Neural cell (in vitro differentiated cells): ENCODE data around the gene ANAPC7.

Experiments
- EZH2 ChIP-seq: fragments of 200-600, 300-800 bp; shearing (Covaris generic), sonication (generic); IDR thresholded peaks from 2 replicates; pipeline ENCODE4 v1.6.1; 2014; ENCODE audit warnings: antibody characterized with exemption, low read length, borderline replicate concordance, mild to moderate bottlenecking; ENCODE audit not compliant: insufficient read depth, poor library complexity, severe bottlenecking
- POLR2AphosphoS5 ChIP-seq: IDR thresholded peaks from 2 replicates; pipeline ENCODE4 v1.6.1; 2012
- TAF1 ChIP-seq: IDR thresholded peaks from 2 replicates; pipeline ENCODE4 v1.6.1; 2012; ENCODE audit warnings: low read depth
- TF ChIP-seq, protein P1 (sequence below): fragments of 450-650 bp; IDR thresholded peaks from 2 replicates; pipeline ENCODE4 v1.5.1; 2014; ENCODE audit warnings: antibody characterized with exemption, mild to moderate bottlenecking, moderate library complexity; ENCODE audit not compliant: poor library complexity, severe bottlenecking
- TF ChIP-seq, protein P2 (sequence below): IDR thresholded peaks from 2 replicates; pipeline ENCODE4 v1.6.1; 2012; ENCODE audit warnings: borderline replicate concordance

DNA sequence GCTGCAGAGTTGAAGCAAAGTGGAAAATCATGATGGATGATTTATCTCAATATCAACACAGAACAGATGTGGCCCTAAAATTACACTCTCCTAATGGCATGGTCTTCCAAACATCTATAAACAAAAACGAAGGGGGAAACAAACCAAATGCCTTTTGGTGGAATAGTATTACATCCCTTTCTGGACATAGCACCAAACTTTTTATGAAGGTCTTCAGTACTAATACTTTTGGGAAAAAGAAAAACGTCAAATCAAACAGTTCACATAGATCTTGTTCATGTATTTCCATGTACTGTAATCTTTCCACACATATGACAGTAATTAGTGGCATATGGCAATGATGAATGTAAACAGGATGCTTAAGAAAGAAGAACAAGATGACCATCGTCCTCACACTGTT lies 22.9 kb upstream of the ANAPC7 start:
- TF ChIP-seq, protein P1, sequence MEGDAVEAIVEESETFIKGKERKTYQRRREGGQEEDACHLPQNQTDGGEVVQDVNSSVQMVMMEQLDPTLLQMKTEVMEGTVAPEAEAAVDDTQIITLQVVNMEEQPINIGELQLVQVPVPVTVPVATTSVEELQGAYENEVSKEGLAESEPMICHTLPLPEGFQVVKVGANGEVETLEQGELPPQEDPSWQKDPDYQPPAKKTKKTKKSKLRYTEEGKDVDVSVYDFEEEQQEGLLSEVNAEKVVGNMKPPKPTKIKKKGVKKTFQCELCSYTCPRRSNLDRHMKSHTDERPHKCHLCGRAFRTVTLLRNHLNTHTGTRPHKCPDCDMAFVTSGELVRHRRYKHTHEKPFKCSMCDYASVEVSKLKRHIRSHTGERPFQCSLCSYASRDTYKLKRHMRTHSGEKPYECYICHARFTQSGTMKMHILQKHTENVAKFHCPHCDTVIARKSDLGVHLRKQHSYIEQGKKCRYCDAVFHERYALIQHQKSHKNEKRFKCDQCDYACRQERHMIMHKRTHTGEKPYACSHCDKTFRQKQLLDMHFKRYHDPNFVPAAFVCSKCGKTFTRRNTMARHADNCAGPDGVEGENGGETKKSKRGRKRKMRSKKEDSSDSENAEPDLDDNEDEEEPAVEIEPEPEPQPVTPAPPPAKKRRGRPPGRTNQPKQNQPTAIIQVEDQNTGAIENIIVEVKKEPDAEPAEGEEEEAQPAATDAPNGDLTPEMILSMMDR = no peak
- TF ChIP-seq POLR2AphosphoS5 (no peak), EZH2 (no peak), TAF1 (no peak)
- TF ChIP-seq, protein P2, sequence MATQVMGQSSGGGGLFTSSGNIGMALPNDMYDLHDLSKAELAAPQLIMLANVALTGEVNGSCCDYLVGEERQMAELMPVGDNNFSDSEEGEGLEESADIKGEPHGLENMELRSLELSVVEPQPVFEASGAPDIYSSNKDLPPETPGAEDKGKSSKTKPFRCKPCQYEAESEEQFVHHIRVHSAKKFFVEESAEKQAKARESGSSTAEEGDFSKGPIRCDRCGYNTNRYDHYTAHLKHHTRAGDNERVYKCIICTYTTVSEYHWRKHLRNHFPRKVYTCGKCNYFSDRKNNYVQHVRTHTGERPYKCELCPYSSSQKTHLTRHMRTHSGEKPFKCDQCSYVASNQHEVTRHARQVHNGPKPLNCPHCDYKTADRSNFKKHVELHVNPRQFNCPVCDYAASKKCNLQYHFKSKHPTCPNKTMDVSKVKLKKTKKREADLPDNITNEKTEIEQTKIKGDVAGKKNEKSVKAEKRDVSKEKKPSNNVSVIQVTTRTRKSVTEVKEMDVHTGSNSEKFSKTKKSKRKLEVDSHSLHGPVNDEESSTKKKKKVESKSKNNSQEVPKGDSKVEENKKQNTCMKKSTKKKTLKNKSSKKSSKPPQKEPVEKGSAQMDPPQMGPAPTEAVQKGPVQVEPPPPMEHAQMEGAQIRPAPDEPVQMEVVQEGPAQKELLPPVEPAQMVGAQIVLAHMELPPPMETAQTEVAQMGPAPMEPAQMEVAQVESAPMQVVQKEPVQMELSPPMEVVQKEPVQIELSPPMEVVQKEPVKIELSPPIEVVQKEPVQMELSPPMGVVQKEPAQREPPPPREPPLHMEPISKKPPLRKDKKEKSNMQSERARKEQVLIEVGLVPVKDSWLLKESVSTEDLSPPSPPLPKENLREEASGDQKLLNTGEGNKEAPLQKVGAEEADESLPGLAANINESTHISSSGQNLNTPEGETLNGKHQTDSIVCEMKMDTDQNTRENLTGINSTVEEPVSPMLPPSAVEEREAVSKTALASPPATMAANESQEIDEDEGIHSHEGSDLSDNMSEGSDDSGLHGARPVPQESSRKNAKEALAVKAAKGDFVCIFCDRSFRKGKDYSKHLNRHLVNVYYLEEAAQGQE = no peak
